ENCODE measurements around the gene CYP27C1.

Gene CYP27C1

GRCh38 chr2:127177617-127178263, 42.4 kb downstream of the CYP27C1 start:
- Histone ChIP-seq H3K36me3 (ENCODE audit: control insufficient read depth, insufficient read depth, low read length) (no peaks in the 10 kb centered on the region), H3K4me1 (ENCODE audit: control insufficient read depth, insufficient read depth, low read length) (no peaks in the 10 kb centered on the region; the same call in 1 of the 2 replicates), H3K27ac (ENCODE audit: low read depth, low read length) (no peak overlapping the region), H3K9me3 (ENCODE audit: control insufficient read depth, insufficient read depth, low read length) (no peaks in the 10 kb centered on the region), H3K9ac (ENCODE audit: low read depth, low read length) (no peak overlapping the region), H3K4me3 (ENCODE audit: low read depth, low read length) (no peak overlapping the region), H3K27me3 (ENCODE audit: control insufficient read depth, insufficient read depth, low read length) (no peaks in the 10 kb centered on the region)

- no peak overlapping the region for H3K27ac ChIP-seq (ENCODE audit: low read depth, low read length)
- no peaks in the 10 kb centered on the region for H3K36me3 ChIP-seq (ENCODE audit: control insufficient read depth, insufficient read depth, low read length)
- H3K9ac ChIP-seq (ENCODE audit: low read depth, low read length), result no peak overlapping the region
- no peaks in the 10 kb centered on the region for H3K4me1 ChIP-seq (ENCODE audit: control insufficient read depth, insufficient read depth, low read length)
- no peaks in the 10 kb centered on the region for H3K9me3 ChIP-seq (ENCODE audit: control insufficient read depth, insufficient read depth, low read length)
- no peaks in the 10 kb centered on the region for H3K27me3 ChIP-seq (ENCODE audit: control insufficient read depth, insufficient read depth, low read length)
- H3K4me3 ChIP-seq (ENCODE audit: low read depth, low read length), result no peak overlapping the region
Measured at GRCh38 chr2:127176371-127177311, 43.5 kb downstream of the CYP27C1 start.

GRCh38 chr2:127175751-127176354, 44.2 kb downstream of the CYP27C1 start:
- Histone ChIP-seq H3K36me3 (ENCODE audit: control insufficient read depth, insufficient read depth, low read length) (no peaks in the 10 kb centered on the region), H3K9ac (ENCODE audit: low read depth, low read length) (no peak overlapping the region), H3K9me3 (ENCODE audit: control insufficient read depth, insufficient read depth, low read length) (no peaks in the 10 kb centered on the region), H3K4me1 (ENCODE audit: control insufficient read depth, insufficient read depth, low read length) (no peaks in the 10 kb centered on the region), H3K27me3 (ENCODE audit: control insufficient read depth, insufficient read depth, low read length) (no peaks in the 10 kb centered on the region), H3K27ac (ENCODE audit: low read depth, low read length) (no peak overlapping the region), H3K4me3 (ENCODE audit: low read depth, low read length) (no peak overlapping the region)

- H3K27me3 ChIP-seq (ENCODE audit: control insufficient read depth, insufficient read depth, low read length), result no peaks in the 10 kb centered on the region
- H3K9ac ChIP-seq (ENCODE audit: low read depth, low read length), result no peak overlapping the region
- no peaks in the 10 kb centered on the region for H3K9me3 ChIP-seq (ENCODE audit: control insufficient read depth, insufficient read depth, low read length)
- H3K36me3 ChIP-seq (ENCODE audit: control insufficient read depth, insufficient read depth, low read length), result no peaks in the 10 kb centered on the region
- no peaks in the 10 kb centered on the region for H3K4me1 ChIP-seq (ENCODE audit: control insufficient read depth, insufficient read depth, low read length)
- no peak overlapping the region for H3K27ac ChIP-seq (ENCODE audit: low read depth, low read length)
- H3K4me3 ChIP-seq (ENCODE audit: low read depth, low read length), result no peak overlapping the region
Measured at GRCh38 chr2:127175041-127175721, 44.9 kb downstream of the CYP27C1 start.

GRCh38 chr2:127174640-127175039, 45.5 kb downstream of the CYP27C1 start:
- H3K36me3 ChIP-seq (ENCODE audit: control insufficient read depth, insufficient read depth, low read length), result no peaks in the 10 kb centered on the region
- no peaks in the 10 kb centered on the region for H3K27me3 ChIP-seq (ENCODE audit: control insufficient read depth, insufficient read depth, low read length)
- H3K9ac ChIP-seq (ENCODE audit: low read depth, low read length), result no peak overlapping the region
- no peak overlapping the region for H3K27ac ChIP-seq (ENCODE audit: low read depth, low read length)
- no peak overlapping the region for H3K4me3 ChIP-seq (ENCODE audit: low read depth, low read length)
- H3K9me3 ChIP-seq (ENCODE audit: control insufficient read depth, insufficient read depth, low read length), result no peaks in the 10 kb centered on the region
- H3K4me1 ChIP-seq (ENCODE audit: control insufficient read depth, insufficient read depth, low read length), result no peaks in the 10 kb centered on the region

GRCh38 chr2:127174136-127174535, 46.0 kb downstream of the CYP27C1 start:
- Histone ChIP-seq H3K36me3 (ENCODE audit: control insufficient read depth, insufficient read depth, low read length) (no peaks in the 10 kb centered on the region), H3K27ac (ENCODE audit: low read depth, low read length) (no peak overlapping the region), H3K9ac (ENCODE audit: low read depth, low read length) (no peak overlapping the region), H3K4me1 (ENCODE audit: control insufficient read depth, insufficient read depth, low read length) (no peaks in the 10 kb centered on the region), H3K9me3 (ENCODE audit: control insufficient read depth, insufficient read depth, low read length) (no peaks in the 10 kb centered on the region), H3K27me3 (ENCODE audit: control insufficient read depth, insufficient read depth, low read length) (no peaks in the 10 kb centered on the region), H3K4me3 (ENCODE audit: low read depth, low read length) (no peak overlapping the region)

- H3K27ac ChIP-seq (ENCODE audit: low read depth, low read length), result no peak overlapping the region
- no peak overlapping the region for H3K9ac ChIP-seq (ENCODE audit: low read depth, low read length)
- no peaks in the 10 kb centered on the region for H3K4me1 ChIP-seq (ENCODE audit: control insufficient read depth, insufficient read depth, low read length)
- H3K36me3 ChIP-seq (ENCODE audit: control insufficient read depth, insufficient read depth, low read length), result no peaks in the 10 kb centered on the region
- H3K4me3 ChIP-seq (ENCODE audit: low read depth, low read length), result no peak overlapping the region
- H3K27me3 ChIP-seq (ENCODE audit: control insufficient read depth, insufficient read depth, low read length), result no peaks in the 10 kb centered on the region
- H3K9me3 ChIP-seq (ENCODE audit: control insufficient read depth, insufficient read depth, low read length), result no peaks in the 10 kb centered on the region
Measured at GRCh38 chr2:127173057-127173456, 47.0 kb downstream of the CYP27C1 start.

- H3K4me3 ChIP-seq (ENCODE audit: low read depth, low read length), result no peak overlapping the region
- H3K4me1 ChIP-seq (ENCODE audit: control insufficient read depth, insufficient read depth, low read length), result no peaks in the 10 kb centered on the region
- no peak overlapping the region for H3K27ac ChIP-seq (ENCODE audit: low read depth, low read length)
- no peaks in the 10 kb centered on the region for H3K36me3 ChIP-seq (ENCODE audit: control insufficient read depth, insufficient read depth, low read length)
- H3K9me3 ChIP-seq (ENCODE audit: control insufficient read depth, insufficient read depth, low read length), result no peaks in the 10 kb centered on the region
- no peaks in the 10 kb centered on the region for H3K27me3 ChIP-seq (ENCODE audit: control insufficient read depth, insufficient read depth, low read length)
- H3K9ac ChIP-seq (ENCODE audit: low read depth, low read length), result no peak overlapping the region
Measured at GRCh38 chr2:127172306-127172705, 47.8 kb downstream of the CYP27C1 start.

GRCh38 chr2:127170452-127171197, 49.5 kb downstream of the CYP27C1 start:
- no peak overlapping the region for H3K27ac ChIP-seq (ENCODE audit: low read depth, low read length)
- no peak overlapping the region for H3K4me3 ChIP-seq (ENCODE audit: low read depth, low read length)
- H3K4me1 ChIP-seq (ENCODE audit: control insufficient read depth, insufficient read depth, low read length), result no peaks in the 10 kb centered on the region
- no peaks in the 10 kb centered on the region for H3K36me3 ChIP-seq (ENCODE audit: control insufficient read depth, insufficient read depth, low read length)
- H3K9ac ChIP-seq (ENCODE audit: low read depth, low read length), result no peak overlapping the region
- H3K9me3 ChIP-seq (ENCODE audit: control insufficient read depth, insufficient read depth, low read length), result no peaks in the 10 kb centered on the region
- H3K27me3 ChIP-seq (ENCODE audit: control insufficient read depth, insufficient read depth, low read length), result no peaks in the 10 kb centered on the region

GRCh38 chr2:127170021-127170420, 50.1 kb downstream of the CYP27C1 start:
- Histone ChIP-seq H3K4me3 (ENCODE audit: low read depth, low read length) (no peak overlapping the region), H3K36me3 (ENCODE audit: control insufficient read depth, insufficient read depth, low read length) (no peaks in the 10 kb centered on the region), H3K9ac (ENCODE audit: low read depth, low read length) (no peak overlapping the region), H3K27me3 (ENCODE audit: control insufficient read depth, insufficient read depth, low read length) (no peaks in the 10 kb centered on the region), H3K4me1 (ENCODE audit: control insufficient read depth, insufficient read depth, low read length) (no peaks in the 10 kb centered on the region), H3K9me3 (ENCODE audit: control insufficient read depth, insufficient read depth, low read length) (no peaks in the 10 kb centered on the region), H3K27ac (ENCODE audit: low read depth, low read length) (no peak overlapping the region)

Data from HUES48 (cell line).